ENCODE measurements around the gene RNGTT.
"Not testable (repeated sequence)": the region's sequence is repeated elsewhere in the genome, so short reads cannot be mapped to it uniquely, and the experiment has no call there.

Gene RNGTT

GRCh38 chr6:88827599-88827998 lies 135.8 kb downstream of the RNGTT start:
- DNase-seq (ENCODE audit: extremely low spot score, insufficient read length, low read depth); FAIRE-seq: not testable (repeated sequence)

- DNase-seq (ENCODE audit: extremely low spot score, insufficient read length, low read depth): no peak
- no peak for FAIRE-seq
Measured at GRCh38 chr6:88825856-88826255, 137.6 kb downstream of the RNGTT start.

- FAIRE-seq (no peak), DNase-seq (ENCODE audit: extremely low spot score, insufficient read length, low read depth) (no peak)
Measured at GRCh38 chr6:88823998-88824397, 139.4 kb downstream of the RNGTT start.

GRCh38 chr6:88815491-88815890 lies 147.9 kb downstream of the RNGTT start:
- FAIRE-seq: no peak

GRCh38 chr6:88814909-88815308 lies 148.5 kb downstream of the RNGTT start:
- no peak for FAIRE-seq
- no peak for DNase-seq (ENCODE audit: extremely low spot score, insufficient read length, low read depth)

More at GRCh38 chr6:88815491-88815890, 147.9 kb downstream of the RNGTT start:
- DNase-seq (ENCODE audit: extremely low spot score, insufficient read length, low read depth): no peak

GRCh38 chr6:88813045-88813444 lies 150.4 kb downstream of the RNGTT start:
- DNase-seq (ENCODE audit: extremely low spot score, insufficient read length, low read depth): no peak

GRCh38 chr6:88810701-88811100 lies 152.7 kb downstream of the RNGTT start:
- DNase-seq (ENCODE audit: extremely low spot score, insufficient read length, low read depth) (no peak), FAIRE-seq (no peak)

More at GRCh38 chr6:88813045-88813444, 150.4 kb downstream of the RNGTT start:
- no peak for FAIRE-seq

GRCh38 chr6:88810089-88810488 lies 153.3 kb downstream of the RNGTT start:
- no peak for FAIRE-seq
- no peak for DNase-seq (ENCODE audit: extremely low spot score, insufficient read length, low read depth)

GRCh38 chr6:88808381-88808780 lies 155.0 kb downstream of the RNGTT start:
- DNase-seq (ENCODE audit: extremely low spot score, insufficient read length, low read depth) (no peak), FAIRE-seq (no peak)

- FAIRE-seq (no peak), DNase-seq (ENCODE audit: extremely low spot score, insufficient read length, low read depth) (no peak)
Measured at GRCh38 chr6:88807622-88808021, 155.8 kb downstream of the RNGTT start.

- no peak for FAIRE-seq
- DNase-seq (ENCODE audit: extremely low spot score, insufficient read length, low read depth): no peak
Measured at GRCh38 chr6:88806728-88807127, 156.7 kb downstream of the RNGTT start.

GRCh38 chr6:88804701-88805100 lies 158.7 kb downstream of the RNGTT start:
- FAIRE-seq: no peak
- no peak for DNase-seq (ENCODE audit: extremely low spot score, insufficient read length, low read depth)

- FAIRE-seq: no peak
Measured at GRCh38 chr6:88785478-88785877, 177.9 kb downstream of the RNGTT start.

GRCh38 chr6:88780714-88781389 lies 182.6 kb downstream of the RNGTT start:
- FAIRE-seq (peak; percentile 86), DNase-seq (ENCODE audit: extremely low spot score, insufficient read length, low read depth) (no peak)

More at GRCh38 chr6:88785478-88785877, 177.9 kb downstream of the RNGTT start:
- no peak for DNase-seq (ENCODE audit: extremely low spot score, insufficient read length, low read depth)

- FAIRE-seq: no peak
- DNase-seq (ENCODE audit: extremely low spot score, insufficient read length, low read depth): no peak
Measured at GRCh38 chr6:88775866-88776571, 187.4 kb downstream of the RNGTT start.

- not testable (repeated sequence) for DNase-seq (ENCODE audit: extremely low spot score, insufficient read length, low read depth); FAIRE-seq
Measured at GRCh38 chr6:88768114-88768513, 195.3 kb downstream of the RNGTT start.

- DNase-seq (ENCODE audit: extremely low spot score, insufficient read length, low read depth): no peak
- no peak for FAIRE-seq
Measured at GRCh38 chr6:88764081-88764480, 199.3 kb downstream of the RNGTT start.

GRCh38 chr6:88763160-88763559 lies 200.3 kb downstream of the RNGTT start:
- peak; percentile 77 for FAIRE-seq

GRCh38 chr6:88761237-88762031 lies 202.0 kb downstream of the RNGTT start:
- DNase-seq (ENCODE audit: extremely low spot score, insufficient read length, low read depth) (no peak), FAIRE-seq (peak; percentile 82)

More at GRCh38 chr6:88763160-88763559, 200.3 kb downstream of the RNGTT start:
- DNase-seq (ENCODE audit: extremely low spot score, insufficient read length, low read depth): no peak

- FAIRE-seq: peak; percentile 68
- no peak for DNase-seq (ENCODE audit: extremely low spot score, insufficient read length, low read depth)
Measured at GRCh38 chr6:88760091-88760490, 203.3 kb downstream of the RNGTT start.

- DNase-seq (ENCODE audit: extremely low spot score, insufficient read length, low read depth): no peak
- FAIRE-seq: no peak
Measured at GRCh38 chr6:88750936-88751335, 212.5 kb downstream of the RNGTT start.
